Measurements from ENCODE around the gene BBX.
"Not testable (repeated sequence)": the region's sequence is repeated elsewhere in the genome, so short reads cannot be mapped to it uniquely, and the experiment has no call there.

BBX gene

DNA sequence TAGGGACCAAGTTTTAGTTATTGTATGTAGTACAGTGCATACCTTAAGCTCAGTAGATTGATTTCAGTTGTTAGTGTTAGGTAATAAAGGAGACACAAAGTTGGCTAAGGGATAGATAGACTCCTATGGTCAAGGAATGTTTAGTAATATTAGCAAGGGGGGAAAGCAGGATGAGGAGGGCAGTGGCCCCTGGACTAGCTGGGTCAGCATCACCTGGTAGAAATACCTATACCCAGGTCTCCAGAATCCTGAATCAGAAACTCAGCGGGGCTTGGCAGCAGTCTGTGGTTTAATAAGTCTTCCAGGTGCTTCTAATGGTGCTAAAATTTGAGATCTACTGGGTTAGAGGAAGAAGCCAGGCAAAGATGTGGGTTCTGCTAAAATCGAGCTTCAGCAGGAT is 35.0 kb downstream of the BBX start:
- TF ChIP-seq, protein P1, sequence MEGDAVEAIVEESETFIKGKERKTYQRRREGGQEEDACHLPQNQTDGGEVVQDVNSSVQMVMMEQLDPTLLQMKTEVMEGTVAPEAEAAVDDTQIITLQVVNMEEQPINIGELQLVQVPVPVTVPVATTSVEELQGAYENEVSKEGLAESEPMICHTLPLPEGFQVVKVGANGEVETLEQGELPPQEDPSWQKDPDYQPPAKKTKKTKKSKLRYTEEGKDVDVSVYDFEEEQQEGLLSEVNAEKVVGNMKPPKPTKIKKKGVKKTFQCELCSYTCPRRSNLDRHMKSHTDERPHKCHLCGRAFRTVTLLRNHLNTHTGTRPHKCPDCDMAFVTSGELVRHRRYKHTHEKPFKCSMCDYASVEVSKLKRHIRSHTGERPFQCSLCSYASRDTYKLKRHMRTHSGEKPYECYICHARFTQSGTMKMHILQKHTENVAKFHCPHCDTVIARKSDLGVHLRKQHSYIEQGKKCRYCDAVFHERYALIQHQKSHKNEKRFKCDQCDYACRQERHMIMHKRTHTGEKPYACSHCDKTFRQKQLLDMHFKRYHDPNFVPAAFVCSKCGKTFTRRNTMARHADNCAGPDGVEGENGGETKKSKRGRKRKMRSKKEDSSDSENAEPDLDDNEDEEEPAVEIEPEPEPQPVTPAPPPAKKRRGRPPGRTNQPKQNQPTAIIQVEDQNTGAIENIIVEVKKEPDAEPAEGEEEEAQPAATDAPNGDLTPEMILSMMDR (IDR thresholded peaks at IDR 0.05; ENCODE audit: insufficient read depth, low read depth, low read length, missing control alignments), result no peak
- no peak overlapping the region for H3K4me3 ChIP-seq (ENCODE audit: low read depth, low read length)
- no peak for DNase-seq (ENCODE audit: low read depth)

DNA sequence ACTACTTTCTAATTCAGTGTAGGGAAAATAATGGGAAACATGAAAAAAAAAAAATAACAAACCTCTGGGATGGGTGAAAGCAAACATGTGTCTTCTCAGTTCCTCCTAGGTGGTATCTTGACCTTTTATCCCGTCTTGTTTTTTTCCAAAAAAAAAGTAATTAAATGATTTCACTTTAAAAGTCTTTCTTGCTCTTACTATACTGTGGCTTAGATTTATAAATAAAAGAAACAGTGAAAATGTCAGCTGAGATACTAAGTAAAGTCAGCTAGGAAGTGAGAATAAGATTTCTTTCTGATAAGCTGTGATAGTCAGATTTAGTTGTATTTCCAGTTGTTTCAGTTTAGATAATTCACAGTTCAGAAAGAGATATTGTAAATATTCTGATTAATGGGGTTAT is 37.4 kb downstream of the BBX start:
- no peak for DNase-seq (ENCODE audit: low read depth)
- TF ChIP-seq, protein P1 (IDR thresholded peaks at IDR 0.05; ENCODE audit: insufficient read depth, low read depth, low read length, missing control alignments), result no peak
- H3K4me3 ChIP-seq (ENCODE audit: low read depth, low read length), result no peak overlapping the region

DNA sequence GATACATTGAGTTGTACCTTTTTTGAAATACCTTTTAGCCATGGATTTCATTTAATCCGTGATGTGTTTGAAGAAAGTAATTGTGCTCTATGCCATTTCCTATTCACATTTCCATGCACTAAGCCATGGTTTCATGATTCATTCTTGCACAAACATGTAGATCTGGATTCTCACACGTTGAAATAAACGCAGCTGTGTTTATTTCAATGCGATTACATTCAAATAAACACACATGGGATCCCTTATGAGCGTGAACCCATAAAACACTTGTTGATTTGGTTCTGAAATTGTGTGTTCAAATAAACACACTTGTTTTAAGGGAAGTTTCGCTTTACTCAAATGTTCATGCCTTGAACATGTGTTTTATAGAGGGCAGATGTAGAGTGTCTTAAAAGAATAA is 39.2 kb downstream of the BBX start:
- no peak overlapping the region for H3K4me3 ChIP-seq (ENCODE audit: low read depth, low read length)
- no peak for DNase-seq (ENCODE audit: low read depth)
- TF ChIP-seq, protein P1 (IDR thresholded peaks at IDR 0.05; ENCODE audit: insufficient read depth, low read depth, low read length, missing control alignments), result no peak

DNA sequence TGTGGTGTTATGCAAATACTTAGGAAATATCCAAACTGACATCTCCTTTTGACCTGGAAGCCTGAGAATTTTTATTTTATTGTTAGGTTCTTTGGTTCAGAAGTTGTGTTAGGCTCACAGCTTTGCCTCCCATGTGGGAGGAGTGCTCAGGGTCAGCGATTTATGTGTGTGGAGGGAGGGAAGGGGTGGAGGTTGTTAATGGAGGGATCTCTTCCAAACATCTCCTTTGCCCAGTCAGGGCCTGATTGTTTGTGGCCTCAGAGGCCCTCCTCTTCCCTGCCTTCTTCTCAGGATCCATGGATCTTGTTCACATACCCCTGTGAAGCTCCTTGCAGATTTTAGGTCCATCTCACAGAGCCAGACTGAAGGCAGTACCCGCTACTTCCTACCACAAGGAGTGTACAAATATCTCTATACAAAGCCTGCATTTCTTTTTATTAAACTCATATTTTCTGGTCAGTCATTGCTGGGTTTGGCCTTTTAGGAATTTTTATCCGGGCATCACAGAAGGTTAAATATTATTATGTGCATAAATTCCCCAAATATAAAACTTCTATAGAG is 40.3 kb downstream of the BBX start:
- no peak overlapping the region for H3K4me3 ChIP-seq (ENCODE audit: low read depth, low read length)
- no peak for DNase-seq (ENCODE audit: low read depth)
- TF ChIP-seq, protein P1 (IDR thresholded peaks at IDR 0.05; ENCODE audit: insufficient read depth, low read depth, low read length, missing control alignments), result no peak

DNA sequence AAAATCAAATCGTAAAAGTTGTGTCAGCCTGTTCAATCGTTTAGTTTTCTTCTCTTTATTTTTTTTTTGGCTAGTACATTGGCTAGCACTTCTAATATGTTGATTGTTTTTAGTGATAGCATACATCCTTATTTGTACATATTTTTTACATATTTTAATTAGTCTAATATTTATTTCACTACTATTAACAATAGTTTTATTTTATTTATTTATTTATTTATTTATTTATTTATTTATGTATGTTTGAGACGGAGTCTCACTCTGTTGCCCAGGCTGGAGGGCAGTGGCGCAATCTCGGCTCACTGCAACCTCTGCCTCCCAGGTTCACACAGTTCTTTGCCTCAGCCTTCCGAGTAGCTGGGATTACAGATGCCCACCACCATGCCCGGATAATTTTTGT is 42.5 kb downstream of the BBX start:
- not testable (repeated sequence) for DNase-seq (ENCODE audit: low read depth); H3K4me3 ChIP-seq (ENCODE audit: low read depth, low read length)

DNA sequence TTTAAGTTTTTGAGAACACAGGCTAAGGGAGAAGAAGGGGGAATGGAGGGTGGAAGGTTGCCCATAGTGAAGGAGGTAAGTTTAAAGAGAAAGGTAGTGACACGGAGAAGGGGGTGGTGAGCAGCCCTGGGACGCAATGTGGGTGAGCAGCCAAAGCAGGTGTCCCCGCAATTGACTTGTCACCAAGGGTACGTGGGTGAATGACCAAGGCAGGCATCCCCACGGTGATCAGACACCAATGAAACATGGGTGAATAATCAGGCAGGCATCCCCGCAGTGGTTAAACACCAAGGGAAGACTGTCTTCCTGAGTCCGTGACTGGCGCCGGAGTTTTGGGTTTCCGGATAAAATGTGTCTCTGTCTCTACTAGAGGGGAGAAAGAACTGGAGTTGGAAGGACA is 48.3 kb downstream of the BBX start:
- H3K4me3 ChIP-seq (ENCODE audit: low read depth, low read length); DNase-seq (ENCODE audit: low read depth): not testable (repeated sequence)

DNA sequence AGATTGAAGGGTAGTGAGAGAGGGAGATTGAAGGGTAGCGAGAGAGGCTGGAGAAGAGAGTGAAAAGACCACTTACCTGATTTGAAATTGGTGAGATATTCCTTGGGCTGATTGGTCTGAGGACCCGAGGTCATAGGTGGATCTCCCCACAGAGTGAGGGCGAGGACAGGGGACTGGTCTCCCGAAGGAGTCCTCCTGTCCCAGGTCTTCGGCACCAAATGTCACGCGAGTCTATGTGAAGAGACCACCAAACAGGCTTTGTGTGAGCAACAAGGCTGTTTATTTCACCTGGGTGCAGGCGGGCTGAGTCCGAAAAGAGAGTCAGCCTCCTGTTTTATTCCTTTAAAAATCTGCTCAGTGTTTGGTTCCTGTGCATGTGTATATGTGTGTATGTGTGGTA is 48.7 kb downstream of the BBX start:
- not testable (repeated sequence) for H3K4me3 ChIP-seq (ENCODE audit: low read depth, low read length); DNase-seq (ENCODE audit: low read depth)

DNA sequence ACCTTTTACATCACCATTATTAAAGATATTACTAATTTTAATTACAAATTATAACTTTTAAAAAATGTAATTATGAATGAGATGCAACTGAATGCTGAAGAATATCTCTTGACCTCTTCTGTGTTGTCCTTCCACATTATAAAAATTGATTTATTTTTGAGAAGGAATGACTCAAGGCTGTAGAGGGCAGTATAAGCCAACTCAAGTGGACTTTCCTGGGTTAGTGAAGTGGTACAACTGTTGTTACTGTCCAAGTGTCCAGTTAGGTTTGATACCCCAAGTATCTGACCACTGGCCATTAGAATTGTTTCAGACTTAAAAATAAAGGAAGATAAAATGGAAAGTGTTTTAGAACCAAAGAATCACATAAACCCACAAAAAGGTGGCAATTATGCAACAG is 51.9 kb downstream of the BBX start:
- H3K4me3 ChIP-seq (ENCODE audit: low read depth, low read length), result no peak overlapping the region
- peak; percentile 54 for DNase-seq (ENCODE audit: low read depth)
- TF ChIP-seq, protein P1 (IDR thresholded peaks at IDR 0.05; ENCODE audit: insufficient read depth, low read depth, low read length, missing control alignments), result peak; percentile 41

DNA sequence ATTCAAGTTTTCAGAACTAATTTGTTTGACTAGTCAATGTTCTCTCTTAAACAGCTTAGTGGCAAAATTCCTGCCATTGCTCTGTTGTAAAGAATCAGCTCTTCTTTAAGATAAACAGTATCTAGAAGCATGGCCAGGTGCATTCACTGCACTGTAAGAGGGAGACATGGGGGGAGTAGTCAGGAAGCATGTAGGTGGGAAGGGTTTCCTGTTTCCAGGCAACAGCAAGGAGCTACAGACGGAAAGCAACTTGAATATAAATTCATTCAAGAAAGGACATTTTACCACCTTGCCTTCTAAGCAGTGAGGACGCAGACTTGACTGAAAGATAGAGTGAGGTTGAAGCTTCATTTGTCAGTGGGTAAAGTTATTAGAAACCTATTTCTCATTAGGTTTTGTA is 55.3 kb downstream of the BBX start:
- no peak overlapping the region for H3K4me3 ChIP-seq (ENCODE audit: low read depth, low read length)
- DNase-seq (ENCODE audit: low read depth), result no peak
- TF ChIP-seq, protein P1 (IDR thresholded peaks at IDR 0.05; ENCODE audit: insufficient read depth, low read depth, low read length, missing control alignments), result no peak

Measured in GM12865 (cell line).